ENCODE results near the gene PAX7.

Gene PAX7

DNA sequence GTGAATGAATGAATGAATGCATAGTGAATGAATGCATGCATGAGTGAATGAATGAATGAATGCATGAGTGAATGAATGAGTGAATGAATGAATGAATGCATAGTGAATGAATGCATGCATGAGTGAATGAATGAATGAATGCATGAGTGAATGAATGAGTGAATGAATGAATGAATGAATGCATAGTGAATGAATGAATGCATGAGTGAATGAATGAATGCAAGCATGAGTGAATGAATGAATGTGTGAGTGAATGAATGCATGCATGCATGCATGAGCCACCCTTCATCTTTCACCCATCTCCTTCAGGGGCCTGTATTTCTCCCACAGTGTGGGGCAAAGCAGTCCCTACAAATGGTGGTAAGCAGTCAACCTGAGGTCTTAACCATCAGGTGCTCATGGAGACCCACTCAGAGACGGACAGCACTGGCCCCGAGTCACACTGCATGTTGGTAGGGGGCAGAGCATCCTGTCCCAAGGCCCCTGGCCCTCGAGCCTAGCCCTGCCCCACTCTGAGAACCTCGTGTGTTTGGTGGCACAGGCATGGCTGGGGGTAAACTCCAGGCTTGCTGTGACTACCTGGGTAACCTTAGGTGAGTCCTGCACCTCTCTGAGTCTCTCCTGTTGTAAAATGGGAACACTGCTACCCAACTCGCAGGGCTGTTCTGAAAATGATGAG is 28.0 kb upstream of the PAX7 start:
- H3K36me3 ChIP-seq (ENCODE audit: control insufficient read depth, insufficient read depth, low read length) = no peaks in the 10 kb centered on the region
- H3K4me3 ChIP-seq (ENCODE audit: low read depth, low read length) = no peak overlapping the region
- peaks cover 7% of the 10 kb centered on the region for H3K27me3 ChIP-seq (ENCODE audit: control insufficient read depth, insufficient read depth, low read length)
- no peak overlapping the region for H3K27ac ChIP-seq (ENCODE audit: low read depth, low read length)
- H3K9ac ChIP-seq (ENCODE audit: low read depth, low read length) = no peak overlapping the region
- peaks cover 5% of the 10 kb centered on the region; the same call in 1 of the 2 replicates for H3K4me1 ChIP-seq (ENCODE audit: control insufficient read depth, insufficient read depth, low read length)
- H3K9me3 ChIP-seq (ENCODE audit: control insufficient read depth, insufficient read depth, low read length) = no peaks in the 10 kb centered on the region

DNA sequence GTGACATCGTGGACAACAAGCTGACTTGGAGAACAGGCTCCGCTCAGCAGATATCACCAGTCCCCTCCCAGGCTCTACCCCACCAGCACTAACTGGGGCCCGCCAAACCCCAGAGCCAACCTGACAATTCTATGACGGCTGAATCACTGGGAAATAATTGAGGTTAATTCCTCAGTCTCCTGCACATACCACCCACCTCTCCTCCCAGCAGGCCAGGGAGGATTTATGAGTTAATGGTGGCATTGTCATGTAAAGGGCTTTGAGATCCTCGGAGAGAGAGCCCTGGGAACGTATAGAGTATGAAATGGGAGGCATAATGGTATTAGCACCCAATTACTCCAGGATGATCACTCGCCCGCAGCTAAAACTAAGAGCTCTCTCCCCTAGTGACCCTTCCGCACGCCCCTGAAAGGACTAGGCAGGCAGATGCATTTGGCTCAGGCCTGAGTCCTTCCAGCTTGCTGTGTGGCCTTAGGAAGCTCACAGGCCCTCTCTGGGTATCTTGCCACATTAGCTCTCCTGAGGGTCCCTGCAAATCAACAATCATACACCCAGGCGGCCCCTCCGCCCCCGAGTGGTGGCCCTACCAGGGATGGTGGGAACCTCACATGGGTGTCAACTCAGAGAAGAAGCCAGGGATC is 27.3 kb upstream of the PAX7 start:
- Histone ChIP-seq H3K27ac (ENCODE audit: low read depth, low read length) (no peak overlapping the region), H3K36me3 (ENCODE audit: control insufficient read depth, insufficient read depth, low read length) (no peaks in the 10 kb centered on the region), H3K9me3 (ENCODE audit: control insufficient read depth, insufficient read depth, low read length) (no peaks in the 10 kb centered on the region), H3K9ac (ENCODE audit: low read depth, low read length) (no peak overlapping the region), H3K27me3 (ENCODE audit: control insufficient read depth, insufficient read depth, low read length) (peaks cover 5% of the 10 kb centered on the region), H3K4me3 (ENCODE audit: low read depth, low read length) (no peak overlapping the region), H3K4me1 (ENCODE audit: control insufficient read depth, insufficient read depth, low read length) (peaks cover 5% of the 10 kb centered on the region; the same call in 1 of the 2 replicates)

DNA sequence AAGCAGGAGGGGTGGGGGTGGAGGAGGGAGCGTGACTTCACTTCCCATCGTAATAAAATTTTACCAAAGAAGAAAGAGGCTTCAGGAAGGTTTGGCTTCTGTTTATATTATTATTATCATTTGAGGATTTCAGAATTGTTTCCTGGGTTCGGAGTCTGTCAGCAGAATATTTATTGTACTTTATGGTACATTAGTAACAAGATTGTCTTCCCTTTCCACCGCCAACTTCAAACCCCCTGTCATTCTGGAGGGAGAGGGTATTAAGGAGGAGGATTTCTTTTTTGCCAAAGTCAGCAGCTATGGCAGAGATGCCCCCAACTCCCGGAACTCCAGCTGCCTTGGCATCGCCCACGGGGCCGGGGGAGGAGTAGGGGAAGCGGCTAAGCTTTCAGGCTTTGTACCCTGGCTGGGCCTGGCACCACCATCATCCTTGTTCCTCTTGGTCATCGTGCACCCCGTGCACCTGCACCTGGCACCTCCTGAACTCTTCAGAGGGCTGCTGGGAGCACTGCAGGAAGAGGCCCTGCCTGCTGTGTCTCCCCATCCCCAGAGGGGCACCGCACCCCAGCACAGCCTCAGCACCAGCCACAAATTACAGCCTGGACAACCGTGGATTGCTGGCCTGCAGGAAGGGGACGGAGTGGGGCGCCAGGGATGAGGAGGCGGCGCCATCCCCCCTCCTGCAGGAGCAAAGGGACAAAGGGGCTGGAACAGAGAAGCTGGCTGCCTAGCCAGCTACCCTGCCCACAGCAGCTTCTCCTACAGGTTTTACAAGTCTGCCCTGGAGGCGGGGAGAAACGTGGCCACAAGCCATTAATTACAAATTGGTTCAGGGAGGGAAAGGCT is 24.0 kb upstream of the PAX7 start:
- Histone ChIP-seq H3K4me3 (ENCODE audit: low read depth, low read length) (no peak overlapping the region), H3K27ac (ENCODE audit: low read depth, low read length) (no peak overlapping the region), H3K9me3 (ENCODE audit: control insufficient read depth, insufficient read depth, low read length) (no peaks in the 10 kb centered on the region), H3K27me3 (ENCODE audit: control insufficient read depth, insufficient read depth, low read length) (peaks cover 4% of the 10 kb centered on the region; the same call in 1 of the 2 replicates), H3K4me1 (ENCODE audit: control insufficient read depth, insufficient read depth, low read length) (peaks cover 5% of the 10 kb centered on the region; the same call in 1 of the 2 replicates), H3K36me3 (ENCODE audit: control insufficient read depth, insufficient read depth, low read length) (no peaks in the 10 kb centered on the region), H3K9ac (ENCODE audit: low read depth, low read length) (no peak overlapping the region)

DNA sequence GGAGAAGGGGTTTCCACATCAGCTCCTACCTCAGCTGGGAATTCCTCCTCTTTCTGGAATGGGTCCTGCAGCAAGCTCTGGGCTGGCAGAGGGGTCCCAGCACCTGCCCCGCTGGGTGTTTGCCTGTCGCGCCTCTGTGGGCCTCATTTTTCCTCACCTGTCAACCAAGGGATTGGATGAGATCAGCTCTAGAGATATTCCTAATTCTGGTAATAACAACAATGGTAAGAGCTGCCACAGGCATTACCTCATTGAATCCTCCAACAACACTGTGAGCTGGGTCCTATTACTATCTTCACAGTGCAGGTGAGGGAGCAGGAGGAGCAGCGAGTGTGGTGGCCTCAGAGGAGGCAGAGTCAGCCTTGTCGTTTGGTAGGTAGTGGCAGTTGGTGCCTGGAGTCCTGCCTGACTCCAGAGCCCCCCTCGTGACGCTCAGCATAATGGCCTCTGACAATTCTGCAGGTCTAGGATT is 23.3 kb upstream of the PAX7 start:
- peaks cover 5% of the 10 kb centered on the region; the same call in 1 of the 2 replicates for H3K4me1 ChIP-seq (ENCODE audit: control insufficient read depth, insufficient read depth, low read length)
- H3K9ac ChIP-seq (ENCODE audit: low read depth, low read length) = no peak overlapping the region
- no peaks in the 10 kb centered on the region for H3K36me3 ChIP-seq (ENCODE audit: control insufficient read depth, insufficient read depth, low read length)
- peaks cover 11% of the 10 kb centered on the region; the same call in 1 of the 2 replicates for H3K27me3 ChIP-seq (ENCODE audit: control insufficient read depth, insufficient read depth, low read length)
- no peak overlapping the region for H3K4me3 ChIP-seq (ENCODE audit: low read depth, low read length)
- no peaks in the 10 kb centered on the region for H3K9me3 ChIP-seq (ENCODE audit: control insufficient read depth, insufficient read depth, low read length)
- H3K27ac ChIP-seq (ENCODE audit: low read depth, low read length) = no peak overlapping the region

DNA sequence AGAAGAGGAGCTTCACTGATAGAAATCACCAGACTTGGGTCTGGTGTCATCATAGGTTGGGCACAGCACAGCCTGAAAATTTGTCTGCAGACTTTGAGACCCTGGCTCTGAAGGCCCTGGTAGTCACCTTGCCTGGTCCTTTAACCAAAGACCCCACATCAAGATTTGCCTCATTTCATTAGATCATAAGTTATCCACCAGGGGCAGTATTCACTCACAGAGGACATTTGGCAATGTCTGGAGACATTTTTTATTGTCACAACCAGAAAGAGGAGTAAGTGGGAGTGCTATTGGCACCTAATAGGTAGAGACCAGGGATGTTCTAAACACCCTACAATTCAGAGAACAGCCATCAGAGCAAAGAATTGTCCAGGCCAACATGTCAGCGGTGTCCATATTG is 22.1 kb upstream of the PAX7 start:
- no peak overlapping the region for H3K27ac ChIP-seq (ENCODE audit: low read depth, low read length)
- H3K4me1 ChIP-seq (ENCODE audit: control insufficient read depth, insufficient read depth, low read length) = no peaks in the 10 kb centered on the region
- H3K4me3 ChIP-seq (ENCODE audit: low read depth, low read length) = no peak overlapping the region
- no peaks in the 10 kb centered on the region for H3K9me3 ChIP-seq (ENCODE audit: control insufficient read depth, insufficient read depth, low read length)
- H3K9ac ChIP-seq (ENCODE audit: low read depth, low read length) = no peak overlapping the region
- no peaks in the 10 kb centered on the region for H3K36me3 ChIP-seq (ENCODE audit: control insufficient read depth, insufficient read depth, low read length)
- H3K27me3 ChIP-seq (ENCODE audit: control insufficient read depth, insufficient read depth, low read length) = peaks cover 11% of the 10 kb centered on the region; the same call in 1 of the 2 replicates

DNA sequence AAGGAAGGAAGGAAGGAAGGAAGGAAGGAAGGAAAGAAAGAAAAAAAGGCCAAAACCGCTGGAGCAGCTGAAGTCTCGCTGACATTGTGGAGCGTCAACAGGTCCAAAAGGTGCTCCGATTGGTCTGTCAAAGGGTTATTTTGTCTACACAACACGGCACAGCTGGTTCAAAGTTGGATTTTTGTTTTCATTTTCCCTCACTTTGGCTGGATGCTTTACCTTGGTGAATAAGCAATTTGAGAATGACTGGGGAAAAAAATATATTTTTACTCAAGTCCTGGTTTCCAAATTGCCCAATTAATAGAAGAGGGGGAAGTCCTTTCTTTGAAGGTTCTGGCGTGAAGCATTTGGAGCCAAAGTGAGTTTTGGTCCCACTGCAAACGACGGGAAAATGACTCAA is 19.3 kb upstream of the PAX7 start:
- H3K9me3 ChIP-seq (ENCODE audit: control insufficient read depth, insufficient read depth, low read length) = no peaks in the 10 kb centered on the region
- H3K36me3 ChIP-seq (ENCODE audit: control insufficient read depth, insufficient read depth, low read length) = no peaks in the 10 kb centered on the region
- H3K9ac ChIP-seq (ENCODE audit: low read depth, low read length) = no peak overlapping the region
- peaks cover 14% of the 10 kb centered on the region; the same call in 1 of the 2 replicates for H3K27me3 ChIP-seq (ENCODE audit: control insufficient read depth, insufficient read depth, low read length)
- no peak overlapping the region for H3K4me3 ChIP-seq (ENCODE audit: low read depth, low read length)
- no peaks in the 10 kb centered on the region for H3K4me1 ChIP-seq (ENCODE audit: control insufficient read depth, insufficient read depth, low read length)
- H3K27ac ChIP-seq (ENCODE audit: low read depth, low read length) = no peak overlapping the region

DNA sequence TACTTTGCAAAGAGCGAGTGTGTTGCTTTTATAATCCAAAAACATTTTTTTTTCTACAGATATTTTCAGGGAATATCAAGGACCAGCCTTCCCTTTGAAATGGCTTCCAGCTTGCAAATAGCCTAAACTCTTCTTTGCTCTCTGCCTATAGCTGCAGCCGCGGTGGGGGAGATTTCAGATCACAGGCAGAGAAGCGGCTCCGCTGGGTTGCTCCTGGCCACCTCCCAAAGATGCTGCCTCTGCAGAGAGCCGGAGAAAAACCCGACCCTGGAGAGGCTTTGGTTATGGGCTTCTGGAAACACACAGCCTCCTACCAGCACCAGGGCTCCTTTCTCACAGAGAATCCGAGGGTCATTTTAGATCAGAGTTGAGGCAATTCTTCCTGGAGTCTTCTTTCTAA is 18.6 kb upstream of the PAX7 start:
- Histone ChIP-seq H3K9me3 (ENCODE audit: control insufficient read depth, insufficient read depth, low read length) (no peaks in the 10 kb centered on the region), H3K27me3 (ENCODE audit: control insufficient read depth, insufficient read depth, low read length) (peaks cover 14% of the 10 kb centered on the region; the same call in 1 of the 2 replicates), H3K4me1 (ENCODE audit: control insufficient read depth, insufficient read depth, low read length) (no peaks in the 10 kb centered on the region), H3K9ac (ENCODE audit: low read depth, low read length) (no peak overlapping the region), H3K36me3 (ENCODE audit: control insufficient read depth, insufficient read depth, low read length) (no peaks in the 10 kb centered on the region), H3K4me3 (ENCODE audit: low read depth, low read length) (no peak overlapping the region), H3K27ac (ENCODE audit: low read depth, low read length) (no peak overlapping the region)

DNA sequence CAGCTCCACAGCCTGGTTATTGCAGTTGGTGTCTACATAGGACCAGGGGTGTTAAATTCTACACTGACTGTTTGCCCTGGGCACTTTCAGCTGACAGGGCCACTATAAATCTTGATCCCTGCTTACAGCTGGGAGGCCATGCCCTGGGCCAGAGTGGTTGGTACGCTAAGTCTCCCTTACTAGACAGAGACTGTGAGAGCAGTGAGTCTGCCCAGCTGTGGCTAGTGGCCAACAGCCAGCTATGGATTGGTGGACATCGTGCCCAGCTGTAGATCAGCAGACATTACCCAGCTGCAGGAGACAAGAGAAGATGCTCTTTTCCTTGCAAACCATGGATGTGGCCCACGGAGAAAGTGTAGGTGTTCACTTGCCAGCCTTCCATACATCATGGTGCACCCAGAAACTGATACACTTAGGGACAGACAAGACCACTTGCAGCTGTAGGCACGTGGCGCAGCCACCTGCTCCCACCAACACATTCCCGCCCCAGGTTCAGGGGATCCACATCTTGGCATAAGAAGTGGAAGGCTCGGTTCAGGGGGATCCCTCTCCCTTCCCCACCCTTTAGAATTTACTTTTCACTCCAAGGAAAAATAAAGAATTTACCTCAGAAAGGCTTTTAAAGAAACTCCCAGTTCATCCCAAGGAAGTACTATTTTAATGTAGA is 16.4 kb upstream of the PAX7 start:
- Histone ChIP-seq H3K36me3 (ENCODE audit: control insufficient read depth, insufficient read depth, low read length) (no peaks in the 10 kb centered on the region), H3K27me3 (ENCODE audit: control insufficient read depth, insufficient read depth, low read length) (peaks cover 14% of the 10 kb centered on the region; the same call in 1 of the 2 replicates), H3K9me3 (ENCODE audit: control insufficient read depth, insufficient read depth, low read length) (no peaks in the 10 kb centered on the region), H3K9ac (ENCODE audit: low read depth, low read length) (no peak overlapping the region), H3K27ac (ENCODE audit: low read depth, low read length) (no peak overlapping the region), H3K4me3 (ENCODE audit: low read depth, low read length) (no peak overlapping the region), H3K4me1 (ENCODE audit: control insufficient read depth, insufficient read depth, low read length) (no peaks in the 10 kb centered on the region)

DNA sequence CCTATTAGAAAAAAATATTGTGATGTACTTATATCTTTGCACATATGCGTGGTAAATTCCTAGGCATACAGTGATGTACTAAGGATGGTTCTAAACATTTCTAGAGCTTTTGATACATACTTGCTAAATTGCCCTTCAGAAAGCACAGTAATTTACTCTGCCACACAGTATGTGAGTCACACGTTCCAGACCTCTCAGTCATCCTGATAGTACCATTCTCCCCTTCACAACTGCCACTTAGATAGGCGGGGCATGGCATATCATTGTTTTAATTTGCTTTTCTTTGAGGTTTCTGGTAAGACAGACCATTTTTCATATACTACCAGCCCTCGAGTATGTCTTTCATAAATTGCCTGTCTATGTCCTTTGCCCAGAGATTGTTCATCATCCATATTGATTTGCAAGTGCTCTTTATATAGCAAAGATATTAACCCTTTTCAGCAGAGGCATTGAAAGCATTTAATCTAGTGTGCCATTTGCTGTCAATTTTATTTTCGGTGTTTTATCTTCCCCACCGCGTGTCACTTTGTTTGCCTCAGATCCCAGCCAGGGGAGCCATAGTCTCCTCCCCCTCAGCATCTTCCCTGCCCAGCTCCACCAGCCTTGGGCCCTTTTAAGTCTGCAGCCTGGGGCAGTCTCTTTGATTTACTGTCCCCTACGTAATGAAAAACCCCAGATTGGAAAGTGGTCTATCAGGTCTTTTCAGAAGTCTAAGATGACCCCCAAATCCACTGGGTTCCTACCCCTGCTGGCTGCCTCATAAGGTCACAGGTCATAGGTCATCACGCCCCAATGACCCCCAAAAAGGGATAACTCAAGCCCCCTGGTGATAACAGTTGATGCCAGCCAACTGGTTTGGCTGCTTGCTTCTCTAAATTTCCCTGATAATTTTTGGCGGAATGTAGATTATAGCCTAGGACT is 11.8 kb upstream of the PAX7 start:
- Histone ChIP-seq H3K27me3 (ENCODE audit: control insufficient read depth, insufficient read depth, low read length) (peaks cover 14% of the 10 kb centered on the region), H3K36me3 (ENCODE audit: control insufficient read depth, insufficient read depth, low read length) (no peaks in the 10 kb centered on the region), H3K9me3 (ENCODE audit: control insufficient read depth, insufficient read depth, low read length) (no peaks in the 10 kb centered on the region), H3K27ac (ENCODE audit: low read depth, low read length) (no peak overlapping the region), H3K9ac (ENCODE audit: low read depth, low read length) (no peak overlapping the region), H3K4me1 (ENCODE audit: control insufficient read depth, insufficient read depth, low read length) (no peaks in the 10 kb centered on the region), H3K4me3 (ENCODE audit: low read depth, low read length) (no peak overlapping the region)

DNA sequence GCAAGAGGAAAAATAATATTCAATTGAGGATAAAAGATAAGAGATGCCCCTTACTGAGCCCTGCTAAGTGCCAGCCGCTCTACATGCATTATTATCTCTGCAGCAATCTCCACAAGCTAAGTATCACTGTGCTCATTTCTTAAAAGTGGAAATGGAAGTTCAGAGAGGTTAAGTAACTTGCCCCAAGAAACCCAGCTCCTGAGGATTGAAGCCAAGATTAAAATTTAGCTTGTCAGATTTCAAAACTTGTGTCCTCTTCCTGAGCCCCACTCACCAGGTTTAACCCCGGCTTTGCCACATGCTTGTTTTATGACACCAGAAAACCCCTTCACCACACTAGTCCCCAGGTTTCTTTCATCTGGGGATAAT is 11.2 kb upstream of the PAX7 start:
- H3K27me3 ChIP-seq (ENCODE audit: control insufficient read depth, insufficient read depth, low read length) = peaks cover 18% of the 10 kb centered on the region
- H3K9me3 ChIP-seq (ENCODE audit: control insufficient read depth, insufficient read depth, low read length) = no peaks in the 10 kb centered on the region
- no peak overlapping the region for H3K27ac ChIP-seq (ENCODE audit: low read depth, low read length)
- H3K4me1 ChIP-seq (ENCODE audit: control insufficient read depth, insufficient read depth, low read length) = no peaks in the 10 kb centered on the region
- H3K36me3 ChIP-seq (ENCODE audit: control insufficient read depth, insufficient read depth, low read length) = no peaks in the 10 kb centered on the region
- H3K9ac ChIP-seq (ENCODE audit: low read depth, low read length) = no peak overlapping the region
- no peak overlapping the region for H3K4me3 ChIP-seq (ENCODE audit: low read depth, low read length)
